Anterior cingulate cortex (tissue), 58 donors: ENCODE data around the gene TRPM7.
"Not testable (repeated sequence)": the region's sequence is repeated elsewhere in the genome, so short reads cannot be mapped to it uniquely, and the experiment has no call there.

ENCODE experiments used
- DNase-seq, 58 donors: peaks; one replicate each; lab custom pipeline; 2025; lab: John Stamatoyannopoulos, UW

TRPM7 gene

DNA sequence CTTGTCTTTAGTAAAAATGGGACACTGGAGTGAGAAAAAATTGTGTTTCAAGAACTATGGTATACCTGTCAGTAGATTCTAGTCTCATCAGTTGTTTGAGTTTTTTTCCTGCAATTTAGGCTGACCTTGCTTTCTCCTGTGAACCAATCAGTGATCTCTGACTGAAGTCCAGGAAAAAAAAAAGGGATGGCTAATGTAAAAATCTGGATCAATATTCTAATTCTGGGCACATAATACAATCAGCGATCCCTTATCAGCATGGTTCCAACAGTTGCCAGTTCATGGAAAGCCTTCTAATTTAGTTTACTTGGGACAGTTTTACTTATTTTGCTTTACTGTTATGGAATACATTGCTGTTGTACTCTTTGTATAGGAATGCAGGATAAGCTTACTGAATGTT, 17.0 kb downstream of the TRPM7 start:
- DNase-seq, result no peak

DNA sequence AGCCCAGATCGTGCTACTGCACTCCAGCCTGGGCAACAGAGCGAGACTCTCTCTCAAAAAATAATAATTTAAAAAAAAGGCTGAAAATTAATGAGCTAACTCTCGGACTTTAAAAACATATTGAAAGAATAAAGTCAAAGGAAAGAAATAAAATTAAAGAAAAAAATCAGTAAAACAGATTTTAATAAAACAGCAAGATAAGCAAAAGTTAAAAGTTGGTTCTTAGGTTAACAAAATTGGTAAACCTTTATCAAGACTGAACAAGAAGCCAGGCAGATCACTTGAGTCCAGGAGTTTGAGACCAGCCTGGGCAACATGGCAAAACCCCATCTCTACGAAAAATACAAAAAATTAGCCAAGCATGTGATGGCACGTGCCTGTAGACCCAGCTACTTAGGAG, 20.7 kb downstream of the TRPM7 start:
- DNase-seq, result no peak

DNA sequence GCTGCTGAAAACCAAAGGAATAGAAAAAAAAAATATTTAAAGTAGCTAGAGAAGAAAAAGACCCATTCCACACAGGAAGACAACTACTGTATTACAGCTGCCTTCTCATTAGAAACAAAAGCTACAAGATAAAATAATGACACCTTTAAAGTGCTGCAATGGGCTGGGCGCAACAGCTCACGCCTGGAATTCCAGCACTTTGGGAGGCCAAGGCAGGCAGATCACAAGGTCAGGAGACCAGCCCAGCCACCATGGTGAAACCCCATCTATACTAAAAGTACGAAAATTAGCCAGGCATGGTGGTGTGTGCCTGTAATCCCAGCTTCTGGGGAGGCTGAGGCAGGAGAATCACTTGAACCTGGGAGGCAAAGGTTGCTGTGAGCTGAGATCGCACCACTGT, 31.0 kb downstream of the TRPM7 start:
- DNase-seq, result no peak

DNA sequence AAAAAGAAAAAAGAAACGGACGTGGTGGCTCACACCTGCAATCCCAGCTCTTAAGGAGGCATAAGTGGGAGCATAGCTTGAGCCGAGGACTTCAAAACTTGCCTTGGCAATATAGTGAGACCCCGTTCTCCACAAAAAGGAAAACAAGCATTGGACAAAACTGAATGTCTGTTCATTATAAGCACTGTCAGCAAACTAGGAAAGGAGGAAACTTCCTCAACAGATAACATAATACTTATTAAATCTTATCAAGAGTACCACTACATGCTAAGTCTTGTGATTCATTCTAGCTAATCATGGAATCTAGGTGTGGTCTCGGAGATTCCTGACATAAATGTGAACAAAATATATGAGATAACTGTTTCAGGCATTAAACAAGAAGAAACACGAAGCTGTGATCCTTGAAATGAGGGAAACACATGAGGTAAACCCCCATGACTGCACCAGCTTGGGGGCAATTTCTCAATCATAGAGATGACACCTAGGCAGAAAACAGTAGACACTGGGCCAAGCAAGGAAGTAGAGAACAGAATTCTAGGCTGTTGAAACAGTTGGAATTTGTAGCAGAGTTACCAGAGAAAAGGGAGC, 33.3 kb downstream of the TRPM7 start:
- DNase-seq, result no peak

DNA sequence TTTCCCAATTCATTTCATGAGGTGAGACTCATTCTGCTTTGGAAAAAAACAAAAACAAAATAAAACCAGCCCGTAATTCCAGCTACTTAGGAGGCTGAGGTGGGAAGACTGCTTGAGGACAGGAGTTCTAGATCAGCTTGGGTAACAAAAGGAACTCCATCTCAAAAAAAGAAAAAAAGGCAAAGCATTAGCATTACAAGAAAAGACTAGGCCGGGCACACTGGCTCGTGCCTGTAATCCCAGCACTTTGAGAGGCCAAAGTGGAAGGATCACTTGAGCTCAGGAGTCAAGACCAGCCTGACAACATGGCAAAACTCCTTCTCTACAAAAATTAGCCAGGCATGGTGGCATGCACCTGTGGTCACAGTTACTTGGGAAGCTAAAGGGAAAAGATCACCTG, 33.9 kb downstream of the TRPM7 start:
- DNase-seq, result no peak

DNA sequence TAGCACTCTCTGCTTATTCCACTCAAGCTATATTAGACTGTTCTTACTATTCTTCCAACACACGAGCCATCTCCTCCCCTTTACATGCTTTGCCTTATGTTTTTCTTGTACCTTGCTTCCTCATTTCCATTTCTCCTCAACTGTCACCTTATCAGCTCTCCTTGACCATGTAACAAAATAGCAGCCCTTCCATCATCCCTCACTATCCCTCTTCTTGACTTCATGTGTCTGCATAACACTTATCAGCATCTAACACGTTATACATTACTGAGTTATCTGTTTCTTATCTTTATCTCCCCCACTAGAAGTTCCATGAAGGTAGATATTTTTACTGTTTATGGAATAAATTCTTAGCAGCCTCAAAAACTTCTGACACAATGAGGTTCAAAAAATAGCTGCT, 45.3 kb downstream of the TRPM7 start:
- DNase-seq, result no peak

DNA sequence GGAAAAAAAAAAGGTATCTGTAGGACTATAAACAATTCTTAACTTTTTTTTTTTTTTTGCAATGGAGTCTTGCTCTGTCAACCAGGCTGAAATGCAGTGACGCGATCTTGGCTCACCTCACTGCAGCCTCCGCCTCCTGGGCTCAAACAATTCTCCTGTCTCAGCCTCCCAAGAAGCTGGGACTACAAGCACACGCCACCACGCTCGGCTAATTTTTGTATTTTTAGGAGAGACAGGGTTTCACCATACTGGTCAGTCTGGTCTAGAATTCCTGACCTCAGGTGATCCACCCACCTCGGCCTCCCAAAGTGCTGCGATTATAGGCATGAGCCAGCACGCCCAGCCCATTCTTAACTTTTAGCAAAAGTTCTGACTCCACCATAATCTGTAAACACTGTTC, 50.5 kb downstream of the TRPM7 start:
- no peak for DNase-seq

DNA sequence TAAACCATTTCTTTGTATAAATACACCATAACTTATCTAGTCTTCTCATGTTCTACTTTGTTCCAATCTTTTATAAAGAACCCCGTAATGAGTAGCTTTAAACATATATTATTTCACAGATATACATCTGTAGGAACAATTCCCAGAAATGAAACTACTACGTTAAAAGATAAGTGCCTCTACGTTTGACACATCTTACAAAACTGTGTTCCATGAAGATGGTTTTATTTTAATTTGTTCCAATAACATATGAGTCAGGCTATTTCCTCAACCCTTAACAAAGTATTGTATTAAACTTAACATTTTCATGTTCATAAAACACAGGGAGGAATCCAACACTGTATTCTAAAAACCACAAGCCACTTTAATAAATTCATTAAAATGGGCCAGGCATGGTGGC, 52.9 kb downstream of the TRPM7 start:
- DNase-seq, result no peak

DNA sequence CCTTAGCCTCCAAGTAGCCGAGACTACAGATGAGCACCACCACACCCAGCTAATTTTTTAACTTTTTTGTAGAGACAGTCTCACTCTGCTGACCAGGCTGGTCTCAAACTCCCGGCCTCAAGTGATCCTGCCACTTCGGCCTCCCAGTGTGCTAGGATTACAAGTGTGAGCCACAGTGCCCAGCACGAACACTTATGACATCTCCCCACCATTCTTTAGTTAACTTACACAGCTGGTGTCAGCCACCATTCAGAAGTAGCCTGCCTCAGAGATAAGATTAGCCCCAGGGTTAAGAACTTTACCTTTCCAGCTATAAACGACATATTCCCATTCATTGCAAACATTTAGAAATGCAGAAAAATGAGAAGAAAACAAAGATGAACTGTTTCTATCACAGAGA, 58.2 kb downstream of the TRPM7 start:
- DNase-seq, result no peak

DNA sequence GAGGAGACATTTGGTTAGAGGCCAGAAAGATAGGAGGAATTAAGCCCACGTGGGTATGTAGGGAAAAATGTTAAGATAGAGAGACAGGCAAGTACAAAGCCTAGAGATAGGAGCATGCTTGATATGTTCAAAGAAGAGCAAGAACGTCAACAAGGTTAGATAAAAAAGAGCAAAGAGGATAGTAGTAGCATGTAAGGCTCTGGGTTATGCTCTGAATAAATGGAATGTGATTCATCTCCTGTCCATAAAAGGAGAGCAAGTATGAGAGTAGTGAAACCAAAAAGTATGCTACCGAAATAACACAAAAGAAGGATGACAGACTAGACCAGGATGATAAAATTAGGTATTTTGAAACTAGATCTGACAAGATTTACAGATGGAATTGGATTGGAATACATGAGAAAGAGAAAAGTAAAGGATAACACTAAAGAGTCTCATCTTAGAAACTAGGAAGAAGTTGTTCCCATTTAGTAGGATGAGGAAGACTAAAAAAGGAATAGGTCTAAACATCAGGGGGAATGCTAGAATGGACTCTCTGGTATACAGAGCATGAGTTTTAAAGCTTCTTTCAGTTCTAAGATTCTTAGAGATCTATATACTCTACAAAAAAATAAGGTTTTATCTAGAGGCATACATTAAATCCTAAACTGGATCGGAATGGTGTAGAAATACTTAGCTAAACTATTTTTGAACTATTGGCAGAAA, 59.1 kb downstream of the TRPM7 start:
- DNase-seq, result no peak

DNA sequence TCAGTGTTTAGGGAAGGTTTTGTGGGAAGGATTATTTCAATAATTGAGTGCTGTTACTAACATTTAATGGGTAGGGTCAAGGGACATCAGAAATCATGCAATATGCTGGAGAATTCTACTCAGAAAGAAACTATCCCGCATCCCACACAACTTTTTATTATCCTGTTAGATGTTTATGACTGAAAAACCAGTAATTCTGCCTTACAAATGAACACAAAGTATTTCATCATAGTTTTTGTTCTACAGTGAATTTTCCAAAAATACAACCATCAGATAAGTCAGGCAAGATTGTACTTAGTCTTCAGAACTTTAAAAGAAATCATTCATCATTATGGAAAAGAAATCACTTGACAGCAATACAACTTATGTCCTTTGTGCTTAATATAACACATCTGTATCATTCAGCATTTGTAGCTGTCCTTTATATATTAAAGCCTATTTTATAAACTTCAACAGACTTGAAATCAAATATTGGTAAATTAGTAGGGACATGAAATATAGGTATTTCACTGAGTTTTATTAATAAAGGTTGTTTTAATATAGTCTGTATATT, 61.9 kb downstream of the TRPM7 start:
- DNase-seq, result no peak

DNA sequence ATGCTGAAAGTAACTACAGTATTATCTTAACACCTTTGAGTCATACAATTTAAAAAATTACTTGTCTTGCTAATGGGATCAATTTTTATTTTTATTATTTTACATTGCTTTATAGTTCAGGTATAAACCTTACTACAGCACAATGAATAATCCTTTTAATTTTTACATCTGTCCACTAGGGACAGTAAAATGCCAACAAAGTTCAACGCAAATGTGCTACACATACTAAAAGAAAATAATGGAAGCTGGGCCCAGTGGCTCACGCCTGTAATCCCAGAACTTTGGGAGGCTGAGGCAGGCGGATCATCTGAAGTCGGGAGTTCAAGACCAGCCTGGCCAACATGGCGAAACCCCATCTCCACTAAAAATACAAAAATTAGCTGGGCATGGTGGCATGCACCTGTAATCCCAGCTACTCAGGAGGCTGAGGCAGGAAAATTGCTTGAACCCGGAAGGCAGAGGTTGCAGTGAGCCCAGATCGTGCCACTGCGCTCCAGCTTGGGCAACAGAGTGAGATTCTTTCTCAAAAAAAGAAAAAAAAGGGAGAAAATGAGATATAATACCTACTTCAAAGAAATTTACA, 64.1 kb downstream of the TRPM7 start:
- DNase-seq, result not testable (repeated sequence)

DNA sequence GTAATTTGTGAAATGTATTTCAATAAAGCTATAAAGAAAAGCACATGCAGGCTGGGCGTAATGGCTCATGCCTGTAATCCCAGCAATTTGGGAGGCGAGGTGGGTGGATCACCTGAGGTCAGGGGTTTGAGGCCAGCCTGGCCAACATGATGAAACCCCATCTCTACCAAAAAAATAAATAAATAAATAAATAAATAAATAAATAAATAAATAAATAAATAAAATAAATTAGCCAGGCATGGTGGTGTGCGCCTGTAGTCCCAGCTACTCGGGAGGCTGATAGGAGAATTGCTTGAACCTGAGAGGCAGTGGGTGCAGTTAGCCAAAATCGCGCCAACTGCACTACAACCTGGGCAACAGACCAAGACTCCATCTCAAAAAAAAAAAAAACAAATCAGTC, 69.6 kb downstream of the TRPM7 start:
- DNase-seq, result not testable (repeated sequence)

DNA sequence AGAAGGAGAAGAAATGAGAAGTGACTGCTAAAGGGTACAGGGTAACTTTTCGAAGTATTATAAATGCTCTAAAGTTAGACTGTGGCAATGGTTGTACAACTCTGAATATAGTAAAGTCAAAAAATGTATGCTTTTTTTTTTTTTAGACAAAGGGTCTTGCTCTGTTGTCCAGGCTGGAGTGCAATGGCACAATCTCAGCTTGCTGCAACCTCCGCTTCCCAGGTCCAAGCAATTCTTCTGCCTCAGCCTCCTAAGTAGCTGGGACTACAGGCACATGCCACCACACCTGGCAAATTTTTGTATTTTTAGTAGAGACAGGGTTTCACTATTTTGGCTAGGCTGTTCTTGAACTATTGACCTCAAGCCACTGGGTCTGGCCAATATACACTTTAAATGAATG, 70.0 kb downstream of the TRPM7 start:
- DNase-seq, result not testable (repeated sequence)

DNA sequence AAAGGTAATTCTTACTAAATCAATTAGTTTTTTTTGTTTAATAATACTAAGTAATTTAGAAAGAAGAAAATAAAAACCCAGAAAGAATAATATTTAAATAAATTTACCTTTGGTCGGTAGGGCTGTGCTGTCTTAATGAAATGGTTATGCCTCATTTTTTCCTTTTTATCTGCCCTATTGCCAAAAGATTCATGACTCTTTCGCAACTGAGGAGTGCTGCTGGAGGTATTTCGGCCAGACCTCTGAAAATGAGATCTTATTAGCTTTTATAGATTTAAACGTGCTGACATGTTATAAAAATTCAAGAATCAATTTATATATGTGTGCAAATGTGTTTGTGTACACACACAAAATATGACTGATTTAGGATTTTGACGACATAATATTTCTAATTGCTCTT, 73.0 kb downstream of the TRPM7 start:
- DNase-seq, result no peak

DNA sequence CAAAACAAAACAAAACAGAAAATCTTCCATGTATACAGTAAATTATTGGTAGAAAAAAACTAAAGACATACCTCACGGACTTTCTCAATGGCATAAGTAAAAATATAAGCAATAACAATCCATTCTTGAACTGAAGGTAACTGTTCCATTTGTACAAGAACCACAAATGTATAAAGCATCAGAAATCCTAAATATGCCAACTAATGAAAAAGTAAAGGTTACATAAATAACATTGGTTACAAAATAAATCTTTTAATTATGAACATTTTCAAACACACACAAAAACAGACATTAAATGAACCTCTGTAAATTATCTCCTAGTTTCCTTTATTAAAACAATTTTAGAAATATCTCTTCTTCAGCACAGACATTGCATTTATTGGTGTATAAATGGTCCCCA, 79.5 kb downstream of the TRPM7 start:
- no peak for DNase-seq

DNA sequence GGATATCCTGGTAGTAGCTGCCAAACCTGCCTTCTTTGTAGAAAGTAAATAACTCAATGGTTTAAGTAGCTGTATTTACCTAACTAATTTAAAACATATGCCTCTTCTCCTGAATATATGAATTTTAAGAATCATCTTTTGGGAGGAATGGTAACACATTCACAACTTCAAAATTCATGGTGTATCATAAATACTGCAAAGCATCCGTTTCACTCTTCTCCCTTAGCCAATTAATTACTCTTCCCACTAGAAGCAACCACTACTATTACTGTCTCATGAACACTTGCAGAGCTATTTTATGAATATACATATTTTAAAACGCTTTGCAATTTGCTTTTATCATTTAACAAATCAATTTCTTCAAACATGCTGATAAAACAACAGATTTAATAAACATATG, 81.1 kb downstream of the TRPM7 start:
- DNase-seq, result no peak

DNA sequence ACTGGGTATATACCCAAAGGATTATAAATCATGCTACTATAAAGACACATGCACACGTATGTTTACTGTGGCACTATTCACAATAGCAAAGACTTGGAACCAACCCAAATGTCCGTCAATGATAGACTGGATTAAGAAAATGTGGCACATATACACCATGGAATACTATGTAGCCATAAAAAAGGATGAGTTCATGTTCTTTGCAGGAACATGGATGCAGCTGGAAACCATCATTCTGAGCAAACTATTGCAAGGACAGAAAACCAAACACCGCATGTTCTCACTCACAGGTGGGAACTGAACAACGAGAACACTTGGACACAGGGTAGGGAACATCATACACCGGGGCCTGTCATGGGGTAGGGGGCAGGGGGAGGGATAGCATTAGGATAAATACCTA, 84.6 kb downstream of the TRPM7 start:
- not testable (repeated sequence) for DNase-seq

DNA sequence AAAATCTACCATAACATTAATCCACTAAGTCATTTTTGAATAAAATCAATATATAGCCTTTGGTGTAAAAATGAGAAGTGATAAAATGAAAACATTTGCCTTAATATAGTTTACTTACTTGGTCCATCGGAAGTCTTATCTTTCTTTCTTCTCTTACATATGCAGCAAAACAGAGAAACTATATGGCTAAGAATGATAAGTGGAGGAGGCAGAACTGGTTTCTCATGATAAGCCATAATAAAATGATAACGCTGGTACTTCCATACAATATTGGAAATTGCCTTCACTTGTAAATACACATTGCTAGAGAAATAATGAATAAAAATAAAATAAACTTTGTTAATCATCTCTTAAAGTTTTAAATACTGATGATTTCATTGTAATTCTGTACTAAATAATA, 92.3 kb downstream of the TRPM7 start:
- DNase-seq, result no peak

DNA sequence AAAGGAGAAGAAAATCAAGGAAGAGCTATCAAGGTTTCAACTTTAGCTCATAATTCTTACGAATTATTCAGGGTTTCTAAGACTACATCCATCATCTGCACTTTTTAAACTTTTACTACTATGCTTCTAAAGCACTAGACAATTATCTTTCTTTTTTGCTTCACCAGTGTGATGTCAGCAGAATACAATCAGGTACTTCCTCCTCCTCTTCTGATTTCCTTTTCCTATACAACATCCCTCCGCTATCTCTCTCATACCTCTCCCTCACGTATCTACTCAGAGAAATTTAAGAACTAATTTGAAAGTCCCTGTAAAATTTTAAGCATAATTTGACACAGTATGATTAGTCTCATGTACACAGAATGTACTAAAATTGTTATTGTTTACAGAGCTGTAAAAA, 92.8 kb downstream of the TRPM7 start:
- DNase-seq, result no peak

DNA sequence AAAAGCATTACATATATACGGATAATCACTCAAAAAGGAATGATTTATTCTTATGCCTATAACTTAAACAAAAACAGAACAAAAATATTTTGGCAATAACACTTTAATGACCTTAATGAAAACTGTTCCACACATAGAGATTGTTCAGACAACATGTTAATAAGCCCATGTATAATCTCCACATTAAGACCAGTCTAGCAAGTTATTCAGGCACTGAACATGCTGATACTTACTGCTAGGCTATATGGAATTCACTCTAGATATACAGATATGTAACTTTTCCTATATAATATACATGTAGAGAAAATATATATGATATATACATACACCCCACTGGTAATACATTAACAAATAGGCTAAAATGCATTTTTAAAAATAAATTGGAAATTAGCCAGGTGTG, 96.3 kb downstream of the TRPM7 start:
- DNase-seq, result no peak

DNA sequence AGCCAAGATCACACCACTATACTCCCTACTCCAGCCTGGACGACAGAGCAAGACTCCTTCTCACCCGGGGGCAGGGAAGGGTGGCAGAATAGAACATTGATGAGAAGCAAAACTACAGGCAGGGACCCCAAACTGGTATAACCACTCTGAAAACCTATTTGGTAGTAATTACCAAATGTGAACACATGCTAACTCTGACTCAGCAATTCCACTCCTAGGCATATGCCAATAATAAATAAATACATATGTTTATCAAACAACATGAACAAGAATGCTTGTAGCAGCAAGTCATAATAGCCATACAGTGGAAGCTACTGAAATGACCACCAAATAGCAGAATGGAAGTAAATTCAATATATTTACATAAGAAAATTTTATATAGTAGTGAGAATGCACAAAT, 109.1 kb downstream of the TRPM7 start:
- no peak for DNase-seq
